SK-MEL-5 (cell line): ENCODE data around the gene HYPK. TPM values are rescaled to one million over a fixed set of nuclear protein-coding genes. Genes with fewer than 3 reads are reported as not detected.
"Not testable (repeated sequence)": the region's sequence is repeated elsewhere in the genome, so short reads cannot be mapped to it uniquely, and the experiment has no call there.

Source experiments
- DNase-seq: peaks from one replicate; pipeline ENCODE4 v3.0.0-alpha.2; 2016; ENCODE audit warnings: low read depth, low spot score
- in situ Hi-C: cut with HindIII; loops from 2 replicates; pipeline ENCODE4 v1.10.0; 2016; ENCODE audit warnings: low sequenced_read_pairs, high pct_unique_total_duplicates, low pct_unique_long_range_greater_than_20kb
- total RNA-seq: library from RNA; depleted of rRNA; stranded (reverse); fragments of >200 nt; shearing (Covaris generic); gene quantifications from 2 replicates; pipeline ENCODE4 v1.2.3, GENCODE V29; 2014

The HYPK gene
- total RNA-seq, 1 experiment from 2014 or later, result 4.8 TPM

DNA sequence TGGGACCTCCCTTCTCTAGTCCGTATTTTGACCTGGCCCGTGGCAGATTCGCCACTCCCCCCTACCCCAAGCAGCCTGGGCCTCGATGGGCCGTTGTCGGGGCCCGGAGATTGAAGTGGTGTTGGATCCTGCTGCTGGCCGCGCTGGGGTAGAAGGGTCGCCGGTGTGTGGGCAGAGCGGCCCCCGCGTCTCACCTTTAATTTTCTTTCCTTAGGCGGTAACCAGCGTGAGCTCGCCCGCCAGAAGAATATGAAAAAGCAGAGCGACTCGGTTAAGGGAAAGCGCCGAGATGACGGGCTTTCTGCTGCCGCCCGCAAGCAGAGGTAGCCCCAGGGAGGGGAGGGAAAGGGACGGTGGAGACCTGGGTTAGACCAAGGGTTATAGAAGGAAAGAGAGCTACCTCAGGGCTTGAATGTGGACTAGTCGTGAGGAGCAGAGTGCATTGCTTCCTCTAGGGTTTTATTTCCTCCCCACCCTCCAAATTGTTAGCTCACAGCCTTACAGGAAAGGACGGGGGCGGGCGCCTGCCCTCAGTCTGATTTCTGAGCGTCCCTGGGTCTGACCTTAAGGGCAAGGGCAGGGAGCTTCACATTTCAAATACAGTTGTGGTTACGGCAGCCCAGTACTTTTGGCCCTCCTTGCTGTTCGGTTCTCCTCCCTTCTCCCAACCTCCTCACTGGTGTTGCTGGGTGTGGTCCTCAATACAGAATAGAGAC is 7.5 kb upstream of the HYPK start:
- in situ Hi-C loops, result no loop called here
- DNase-seq, result no peak

- in situ Hi-C loops, result no loop called here
- DNase-seq, result no peak
Observed at GRCh38 chr15:43793647-43794046, 6.8 kb upstream of the HYPK start.

DNA sequence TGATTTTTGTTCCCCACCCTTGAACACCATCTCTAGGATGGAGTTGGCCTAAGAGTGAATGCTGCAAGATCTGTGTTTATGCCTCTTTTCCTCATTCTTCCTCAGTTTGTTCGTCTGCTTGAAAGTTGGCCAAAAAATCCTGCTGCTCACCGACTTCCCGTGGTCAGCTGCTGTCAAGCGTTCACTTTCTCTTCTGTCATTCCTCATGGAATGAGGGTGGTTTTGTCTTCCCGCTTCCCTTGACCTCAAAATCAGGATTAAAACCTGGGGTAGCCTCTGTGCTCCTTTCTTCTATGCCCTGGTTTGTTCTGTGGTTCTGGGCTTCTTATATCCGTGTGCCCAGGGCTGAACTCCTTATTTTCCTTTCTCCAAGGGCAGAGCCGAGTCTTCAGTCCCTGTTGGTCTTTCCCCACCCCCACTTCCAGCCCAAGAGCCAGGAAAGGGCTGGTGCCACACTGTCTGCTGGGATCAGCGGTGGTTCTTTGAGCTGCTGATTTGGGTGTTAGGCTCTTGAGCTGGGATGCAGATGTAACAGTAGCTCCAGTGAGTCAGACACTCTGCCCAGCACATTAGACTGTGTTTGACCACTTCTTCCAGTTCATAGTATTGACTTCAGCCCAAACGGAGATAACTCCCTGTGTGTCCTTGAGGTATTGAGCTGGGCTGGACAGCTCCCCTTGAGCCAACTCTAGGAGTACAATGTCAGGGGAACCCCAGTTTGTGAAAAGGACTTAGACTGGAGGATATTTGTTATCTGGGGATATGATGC is 5.9 kb upstream of the HYPK start:
- in situ Hi-C loops, result no loop called here
- DNase-seq, result no peak

- in situ Hi-C loops, result no loop called here
- DNase-seq, result no peak
Observed at GRCh38 chr15:43795197-43795596, 5.2 kb upstream of the HYPK start.

GRCh38 chr15:43795997-43796396 is 4.4 kb upstream of the HYPK start:
- in situ Hi-C loops, result no loop called here
- no peak for DNase-seq

DNA sequence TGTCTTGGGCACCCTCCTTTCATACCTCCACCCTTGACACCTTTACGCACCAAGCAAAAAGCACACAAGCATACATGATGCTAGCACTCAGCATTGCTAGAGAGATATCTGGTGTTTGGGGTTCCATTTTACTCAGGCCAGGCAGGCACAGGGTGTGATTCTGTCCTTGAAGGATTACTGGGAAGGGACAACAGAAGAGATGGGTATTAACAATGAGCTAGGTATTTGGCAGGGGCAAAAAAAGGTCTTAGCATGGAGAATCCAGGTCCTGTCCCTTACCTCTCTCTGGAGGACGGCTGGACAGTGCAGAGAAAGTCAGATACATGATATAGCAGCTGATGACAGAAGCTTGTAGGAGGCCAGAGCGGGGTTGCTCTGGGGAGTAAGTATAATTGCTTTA is 3.8 kb upstream of the HYPK start:
- in situ Hi-C loops, result no loop called here
- DNase-seq, result no peak

GRCh38 chr15:43799209-43799944 is 1.0 kb upstream of the HYPK start:
- in situ Hi-C loops, result no loop called here
- no peak for DNase-seq

- in situ Hi-C loops, result no loop called here
- DNase-seq, result no peak
Observed at GRCh38 chr15:43799945-43800285, 484 bp upstream of the HYPK start, which contains the start of gene SERINC4. SERINC4 (minus strand) TSS chr15:43800220; CDS start chr15:43799986, 234 bp downstream.

GRCh38 chr15:43802676-43803075 is 2.3 kb downstream of the HYPK start:
- in situ Hi-C loops, result not testable (repeated sequence)

DNA sequence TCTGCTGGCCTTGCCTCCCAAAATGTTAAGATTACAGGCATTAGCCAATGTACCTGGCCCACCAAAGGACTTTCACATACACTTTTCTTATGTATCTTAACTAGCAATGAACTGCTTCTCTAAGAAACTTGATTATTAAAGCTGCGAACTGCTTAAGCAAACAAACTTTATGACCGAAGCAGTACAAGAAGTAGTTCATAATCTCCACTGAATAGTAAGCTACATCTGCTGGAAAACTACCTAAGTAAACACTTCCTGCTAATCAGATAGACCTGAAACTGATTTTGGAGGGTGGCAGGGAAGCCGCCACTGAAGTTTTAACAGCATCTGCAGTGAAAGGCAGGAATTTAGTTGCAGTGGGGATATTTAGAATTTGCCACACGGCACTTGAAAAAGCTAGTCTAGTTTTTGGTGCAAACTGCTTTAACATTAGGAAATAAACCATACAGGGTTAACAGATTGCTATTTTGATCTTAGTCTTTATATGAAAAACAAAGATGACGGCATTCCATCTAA is 8.1 kb downstream of the HYPK start:
- DNase-seq, result no peak
- in situ Hi-C loops, result no loop called here

More at GRCh38 chr15:43802676-43803075, 2.3 kb downstream of the HYPK start:
- DNase-seq, result not testable (repeated sequence)

GRCh38 chr15:43808960-43809678 is 8.7 kb downstream of the HYPK start:
- DNase-seq, result no peak
- in situ Hi-C loops, result no loop called here

- DNase-seq, in situ Hi-C loops: not testable (repeated sequence)
Observed at GRCh38 chr15:43815064-43815463, 14.7 kb downstream of the HYPK start.

GRCh38 chr15:43821505-43821904 is 21.1 kb downstream of the HYPK start:
- in situ Hi-C loops, result no loop called here
- no peak for DNase-seq

GRCh38 chr15:43824302-43825246 is 24.2 kb downstream of the HYPK start, which contains the start of gene MFAP1:
MFAP1 (minus strand) TSS chr15:43824690; CDS start chr15:43824569, 121 bp downstream.
- in situ Hi-C loops, result no loop called here

GRCh38 chr15:43825305-43825704 is 24.9 kb downstream of the HYPK start:
- DNase-seq, in situ Hi-C loops: not testable (repeated sequence)

More at GRCh38 chr15:43824302-43825246, 24.2 kb downstream of the HYPK start, which contains the start of gene MFAP1:
- DNase-seq, result peak; percentile 97

DNA sequence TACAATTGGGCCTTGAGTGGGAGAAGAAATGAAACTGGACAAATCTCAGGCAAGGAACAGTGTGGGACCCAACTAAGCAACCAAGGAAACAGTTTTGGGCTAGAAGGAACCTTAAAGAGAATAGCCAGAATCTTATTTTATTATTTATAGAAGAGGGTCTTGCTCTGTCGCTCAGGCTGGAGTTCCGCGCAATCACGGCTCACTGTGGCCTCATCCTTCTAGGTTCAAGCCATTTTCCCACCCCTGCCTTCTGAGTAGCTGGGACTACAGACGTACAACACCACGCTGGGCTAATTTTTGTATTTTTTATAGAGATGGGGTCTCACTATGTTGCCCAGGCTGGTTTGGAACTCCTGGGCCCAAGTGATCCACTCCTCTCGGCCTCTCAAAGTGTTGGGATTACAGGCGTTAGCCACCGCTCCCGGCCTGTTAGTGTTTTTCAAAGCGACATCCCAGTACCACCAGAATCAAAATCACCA is 25.7 kb downstream of the HYPK start:
- in situ Hi-C loops, result no loop called here
- DNase-seq, result no peak
